GM10847 (cell line): ENCODE measurements around the gene SELENOO.

Experiments
- POLR2A ChIP-seq: IDR thresholded peaks from 2 replicates; pipeline ENCODE4 v1.6.1; 2011; ENCODE audit not compliant: insufficient read length; ENCODE audit errors: extremely low read depth

The SELENOO gene

DNA sequence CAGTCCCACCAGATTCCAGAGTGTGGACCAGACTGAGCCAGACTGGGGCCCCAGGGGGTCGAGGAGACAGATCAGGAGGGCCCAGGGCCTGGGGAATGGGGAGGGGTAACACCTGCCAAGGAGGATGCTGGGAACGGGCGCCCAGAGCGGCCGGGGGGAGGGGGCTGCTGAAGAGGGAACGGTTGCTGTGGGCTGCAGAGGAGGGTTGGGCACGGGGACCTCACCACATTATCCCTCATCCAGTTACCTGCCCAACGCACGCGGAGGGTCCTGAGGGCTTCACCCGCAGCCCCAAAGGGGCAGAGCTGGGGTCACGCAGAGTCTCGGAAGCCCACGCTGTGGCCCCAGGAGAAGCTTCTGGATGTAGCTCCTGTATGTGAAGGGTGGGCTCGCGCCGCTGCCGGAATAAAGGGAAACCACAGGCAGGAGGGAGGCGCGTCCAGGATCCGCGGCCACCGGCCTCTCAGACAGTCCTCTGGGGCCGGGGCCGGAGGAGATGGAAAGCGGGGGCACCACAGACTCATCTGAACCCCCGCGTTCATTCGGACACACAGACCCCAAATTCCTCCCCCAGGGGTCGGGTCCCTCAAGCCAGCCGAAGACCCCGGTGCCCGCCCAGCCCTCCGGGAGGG, 866 bp upstream of the SELENOO start:
- no peak for TF ChIP-seq POLR2A

DNA sequence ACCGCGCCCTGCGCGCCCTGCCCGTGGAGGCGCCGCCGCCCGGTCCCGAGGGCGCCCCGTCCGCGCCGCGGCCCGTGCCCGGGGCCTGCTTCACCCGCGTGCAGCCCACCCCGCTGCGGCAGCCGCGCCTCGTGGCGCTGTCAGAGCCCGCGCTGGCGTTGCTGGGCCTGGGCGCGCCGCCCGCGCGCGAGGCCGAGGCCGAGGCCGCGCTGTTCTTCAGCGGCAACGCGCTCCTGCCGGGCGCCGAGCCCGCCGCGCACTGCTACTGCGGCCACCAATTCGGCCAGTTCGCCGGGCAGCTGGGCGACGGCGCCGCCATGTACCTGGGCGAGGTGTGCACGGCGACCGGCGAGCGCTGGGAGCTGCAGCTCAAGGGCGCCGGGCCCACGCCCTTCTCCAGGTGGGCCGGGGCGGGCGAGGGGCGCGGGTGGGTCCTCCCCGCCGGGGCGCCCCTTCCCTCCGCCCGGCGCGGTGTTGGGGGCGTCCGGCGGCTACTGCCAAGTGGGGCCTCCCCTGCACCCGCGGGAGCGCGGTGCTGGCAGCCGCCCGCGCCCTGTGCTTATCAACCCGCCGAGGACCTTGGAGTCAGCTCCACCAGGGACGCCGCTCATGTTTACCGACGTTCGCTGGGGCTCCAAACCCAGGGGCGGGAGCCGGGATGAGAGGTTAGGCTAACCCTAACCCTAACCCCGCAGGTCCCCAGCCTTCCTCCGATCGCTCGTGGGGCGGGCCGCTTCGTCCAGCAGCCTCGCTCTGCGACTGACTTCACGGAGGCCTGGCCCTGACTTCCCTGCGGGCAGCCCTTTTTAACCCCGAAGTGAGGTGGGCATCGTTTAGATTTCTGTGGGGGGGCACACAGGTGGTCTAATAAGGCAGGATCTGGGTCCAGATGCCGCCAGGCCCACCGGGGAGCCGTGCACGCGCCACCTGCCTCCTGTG, 649 bp downstream of the SELENOO start:
- TF ChIP-seq POLR2A, result no peak

DNA sequence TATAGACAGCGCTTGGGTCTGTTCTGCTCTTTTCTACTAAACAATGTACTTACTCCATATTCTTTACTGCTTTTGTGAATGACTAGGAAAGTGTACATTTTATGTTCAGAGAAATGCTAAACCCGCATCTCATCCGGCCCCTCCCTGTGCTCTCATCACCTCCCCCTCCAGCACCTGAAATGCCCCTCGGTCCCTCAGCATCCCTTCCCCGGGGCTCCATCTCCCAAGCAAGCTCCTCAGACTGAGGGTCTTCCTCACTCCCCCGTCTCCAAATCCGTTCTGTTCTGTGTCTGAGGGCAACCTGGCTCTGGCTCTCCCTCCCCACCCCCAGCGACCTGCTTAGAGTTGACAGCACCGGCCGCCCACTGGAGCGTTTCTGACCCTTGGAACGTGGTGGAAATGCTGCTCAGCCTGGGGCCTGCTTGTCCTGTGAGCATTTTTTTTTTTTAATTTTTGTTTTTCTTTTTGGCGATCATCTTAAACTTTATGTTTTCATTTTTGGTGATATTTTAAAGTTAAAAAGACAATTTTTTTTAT, 1.4 kb downstream of the SELENOO start:
- no peak for TF ChIP-seq POLR2A

DNA sequence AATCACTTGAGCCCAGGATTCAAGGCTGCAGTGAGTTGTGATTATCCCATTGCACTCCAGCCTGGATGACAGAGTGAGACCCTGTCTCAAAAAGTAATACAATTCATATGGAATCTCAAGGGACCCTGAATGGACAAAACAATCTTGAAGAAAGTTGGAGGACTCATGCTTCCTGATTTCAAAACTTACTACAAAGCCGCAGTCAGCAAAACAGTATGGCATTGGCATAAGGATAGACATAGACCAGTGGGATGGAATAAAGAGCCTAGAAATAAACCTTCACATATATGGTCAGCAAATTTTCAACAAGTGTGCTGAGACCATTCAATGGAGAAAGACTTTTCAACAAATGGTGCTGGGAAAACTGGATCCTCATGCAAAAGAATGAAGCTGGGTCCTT, 2.5 kb downstream of the SELENOO start:
- TF ChIP-seq POLR2A, result no peak

DNA sequence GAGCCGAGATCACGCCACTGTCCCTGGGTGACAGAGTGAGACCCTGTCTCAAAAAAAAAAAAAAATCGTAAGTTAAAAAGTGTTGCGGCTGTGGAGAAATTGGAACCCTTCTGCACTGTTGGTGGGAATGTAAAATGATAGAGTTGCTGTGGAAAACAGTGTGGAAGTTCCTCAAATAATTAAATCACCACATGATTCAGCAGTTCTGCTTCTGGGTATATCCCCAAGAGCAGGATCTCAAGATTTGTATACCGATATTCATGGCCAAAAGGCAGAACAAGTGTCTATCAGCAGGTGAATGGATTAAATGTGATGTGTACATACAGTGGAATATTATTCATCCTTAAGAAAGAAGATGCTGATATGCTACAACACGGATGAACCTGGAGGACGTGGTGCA, 3.8 kb downstream of the SELENOO start:
- TF ChIP-seq POLR2A, result no peak

DNA sequence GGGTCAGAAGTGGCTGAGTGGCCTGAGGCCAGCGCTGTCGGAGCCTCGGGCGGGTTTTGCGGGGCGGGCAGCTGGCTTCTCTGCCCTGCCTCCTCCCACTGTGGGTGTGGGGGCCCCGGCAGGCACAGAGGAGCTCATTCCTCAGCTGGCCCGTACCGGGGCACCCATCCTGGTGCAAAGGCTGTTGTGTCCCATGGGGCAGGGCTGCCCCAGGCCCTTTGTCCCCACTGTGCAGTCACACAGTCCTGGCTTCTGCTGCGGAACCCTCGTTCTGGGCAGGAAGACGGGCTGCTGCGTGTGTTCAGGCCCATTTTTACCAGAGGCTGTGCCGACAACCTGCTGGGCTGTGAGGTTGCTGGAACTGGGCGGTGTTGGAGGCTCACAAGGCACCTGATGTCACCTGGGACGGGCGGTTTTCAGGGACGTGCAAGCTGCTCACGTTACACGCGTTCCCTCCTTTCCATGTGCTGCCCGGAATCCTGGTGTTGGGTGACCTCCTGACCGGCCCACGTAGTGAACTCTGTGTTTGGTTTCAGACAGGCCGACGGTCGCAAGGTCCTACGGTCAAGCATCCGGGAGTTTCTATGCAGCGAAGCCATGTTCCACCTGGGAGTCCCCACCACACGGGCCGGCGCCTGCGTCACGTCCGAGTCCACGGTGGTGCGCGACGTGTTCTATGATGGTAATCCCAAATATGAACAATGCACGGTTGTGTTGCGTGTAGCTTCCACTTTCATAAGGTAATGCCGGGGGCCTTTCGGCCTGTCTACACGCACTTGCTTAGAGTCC, 5.2 kb downstream of the SELENOO start:
- TF ChIP-seq POLR2A, result no peak

DNA sequence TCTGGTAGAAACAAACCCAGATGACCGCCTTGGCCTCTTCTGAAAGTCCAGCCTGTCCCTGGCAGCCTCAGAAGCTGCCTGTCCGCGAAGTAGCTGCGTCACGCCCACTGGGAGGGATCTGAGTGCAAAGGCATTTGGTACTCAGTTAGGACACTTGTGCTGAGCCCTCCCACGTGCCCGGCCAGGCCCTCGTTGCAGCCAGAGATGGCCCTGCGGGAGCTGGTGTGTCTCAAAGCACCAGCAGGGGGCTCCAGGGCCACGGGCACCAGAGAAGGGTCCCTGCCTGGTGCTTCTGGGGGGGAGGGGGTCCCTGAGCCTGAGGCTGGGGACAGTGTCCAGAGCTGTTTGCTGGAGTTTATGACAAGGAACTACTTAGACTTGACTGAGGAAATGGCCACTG, 5.8 kb downstream of the SELENOO start:
- no peak for TF ChIP-seq POLR2A

DNA sequence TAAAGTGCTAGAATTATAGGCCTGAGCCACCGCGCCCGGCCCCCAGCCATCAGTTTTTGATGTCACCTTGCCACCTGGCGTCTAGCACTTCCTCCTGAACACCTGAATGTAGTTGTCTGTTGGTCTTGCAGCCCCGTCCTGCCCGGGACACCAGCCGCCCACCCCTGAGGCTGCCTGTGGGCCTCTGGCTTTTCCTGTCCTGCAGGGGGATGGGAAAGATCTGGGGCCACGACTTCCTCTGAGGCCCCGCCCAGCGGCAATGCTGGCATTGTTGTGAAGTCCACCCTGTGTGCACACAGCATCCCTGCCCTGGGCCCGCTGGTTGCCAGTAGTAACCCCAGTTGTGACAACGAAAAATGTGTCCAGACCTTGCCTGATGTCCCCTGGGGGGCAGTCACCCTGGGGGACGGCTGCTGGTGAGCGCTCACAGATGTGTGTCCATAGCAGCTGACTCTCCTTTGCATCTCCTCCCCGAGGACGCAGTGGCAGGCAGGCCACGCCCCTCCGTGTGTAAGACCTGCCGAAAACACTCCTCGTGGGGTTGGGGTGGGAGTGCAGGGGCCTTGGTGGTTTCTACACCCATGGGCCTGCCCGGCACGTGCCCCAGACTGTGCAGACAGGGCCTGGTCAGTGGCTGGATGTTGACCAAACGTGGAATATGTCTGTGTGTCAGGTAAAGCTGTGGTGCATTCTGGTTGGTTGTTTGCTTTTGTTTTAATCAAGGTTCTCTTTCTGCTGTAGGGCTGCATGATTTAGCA, 6.8 kb downstream of the SELENOO start:
- TF ChIP-seq POLR2A, result no peak

DNA sequence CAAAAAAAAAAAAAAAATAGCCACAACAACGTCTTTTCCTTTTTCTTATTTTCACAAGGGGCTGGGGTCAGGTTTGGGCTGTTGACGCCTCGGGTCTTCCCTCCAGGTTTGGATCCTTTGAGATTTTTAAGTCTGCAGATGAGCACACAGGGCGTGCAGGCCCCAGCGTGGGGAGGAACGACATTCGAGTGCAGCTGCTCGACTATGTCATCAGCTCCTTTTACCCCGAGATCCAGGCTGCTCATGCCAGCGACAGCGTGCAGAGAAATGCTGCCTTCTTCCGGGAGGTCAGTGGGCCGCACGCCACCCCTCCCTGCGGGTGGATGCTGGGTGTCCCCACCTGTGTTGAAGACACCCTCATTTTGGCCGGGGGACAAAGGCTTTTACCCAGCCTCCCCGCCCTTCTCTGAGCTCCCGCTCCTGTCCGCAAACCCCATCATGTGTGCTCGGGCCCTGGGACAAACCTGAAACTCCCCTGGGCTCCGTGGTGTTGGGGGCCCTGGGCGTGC, 7.7 kb downstream of the SELENOO start:
- no peak for TF ChIP-seq POLR2A

DNA sequence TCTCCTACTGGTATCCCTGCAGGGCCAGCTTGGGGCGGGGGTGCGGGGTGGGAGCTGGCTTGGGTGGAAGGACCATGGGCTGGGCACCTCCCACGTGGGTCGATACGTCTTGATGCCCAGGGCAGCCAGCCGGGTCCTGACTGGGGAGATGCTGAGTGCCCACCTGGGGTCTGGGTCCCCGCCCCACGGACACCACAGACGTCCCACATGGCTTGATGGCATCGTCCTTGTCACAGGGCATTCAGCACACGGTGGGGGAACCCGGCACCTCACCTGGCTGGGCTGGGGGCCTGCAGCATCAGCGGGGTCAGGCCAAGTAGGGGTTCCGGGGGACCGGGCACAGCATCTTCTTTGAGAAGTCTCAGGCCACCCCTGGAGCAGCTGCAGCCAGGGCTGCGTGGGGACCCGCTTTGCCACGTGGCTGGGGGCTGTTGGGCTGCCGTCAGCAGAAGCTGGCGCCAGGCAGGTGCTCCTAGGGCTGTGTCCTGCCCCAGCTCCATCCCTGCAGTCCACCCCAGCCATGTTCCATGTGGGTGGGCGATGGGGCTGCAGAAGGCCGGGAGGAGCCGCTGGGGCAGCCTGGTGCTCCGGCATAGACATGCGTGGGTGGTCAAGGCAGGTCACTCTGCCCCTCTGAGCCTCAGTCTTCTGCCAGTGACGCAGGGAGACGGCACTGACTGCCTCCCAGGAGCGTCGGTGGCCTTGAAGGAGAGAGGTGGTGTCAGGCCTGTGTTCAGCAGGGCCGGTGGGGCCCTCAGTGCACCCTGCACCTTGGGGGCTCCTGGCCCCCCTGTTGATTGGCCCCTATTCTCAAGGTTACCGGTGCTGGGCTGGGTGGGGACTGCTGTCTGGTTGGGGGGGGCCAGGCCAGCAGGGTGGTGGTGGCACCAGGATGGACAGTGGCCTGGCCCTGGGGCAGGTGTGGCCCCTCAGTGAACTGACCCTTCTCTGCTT, 8.4 kb downstream of the SELENOO start:
- TF ChIP-seq POLR2A, result no peak

DNA sequence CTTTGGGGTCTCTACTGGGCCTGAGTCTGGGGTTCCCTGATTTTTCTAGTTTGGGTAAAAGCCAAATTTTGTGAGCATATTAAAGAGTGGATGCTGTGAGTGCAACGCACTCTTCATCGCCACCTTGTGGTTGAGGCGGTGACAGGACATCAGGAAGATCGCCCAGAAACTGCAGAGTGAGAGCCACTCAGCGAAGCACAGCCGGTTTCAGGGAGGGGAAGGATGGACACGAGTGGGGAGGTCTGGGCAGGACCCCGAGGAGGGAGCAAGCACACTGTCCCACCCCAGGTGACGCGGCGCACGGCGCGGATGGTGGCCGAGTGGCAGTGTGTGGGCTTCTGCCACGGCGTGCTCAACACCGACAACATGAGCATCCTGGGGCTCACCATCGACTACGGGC, 9.1 kb downstream of the SELENOO start:
- no peak for TF ChIP-seq POLR2A

DNA sequence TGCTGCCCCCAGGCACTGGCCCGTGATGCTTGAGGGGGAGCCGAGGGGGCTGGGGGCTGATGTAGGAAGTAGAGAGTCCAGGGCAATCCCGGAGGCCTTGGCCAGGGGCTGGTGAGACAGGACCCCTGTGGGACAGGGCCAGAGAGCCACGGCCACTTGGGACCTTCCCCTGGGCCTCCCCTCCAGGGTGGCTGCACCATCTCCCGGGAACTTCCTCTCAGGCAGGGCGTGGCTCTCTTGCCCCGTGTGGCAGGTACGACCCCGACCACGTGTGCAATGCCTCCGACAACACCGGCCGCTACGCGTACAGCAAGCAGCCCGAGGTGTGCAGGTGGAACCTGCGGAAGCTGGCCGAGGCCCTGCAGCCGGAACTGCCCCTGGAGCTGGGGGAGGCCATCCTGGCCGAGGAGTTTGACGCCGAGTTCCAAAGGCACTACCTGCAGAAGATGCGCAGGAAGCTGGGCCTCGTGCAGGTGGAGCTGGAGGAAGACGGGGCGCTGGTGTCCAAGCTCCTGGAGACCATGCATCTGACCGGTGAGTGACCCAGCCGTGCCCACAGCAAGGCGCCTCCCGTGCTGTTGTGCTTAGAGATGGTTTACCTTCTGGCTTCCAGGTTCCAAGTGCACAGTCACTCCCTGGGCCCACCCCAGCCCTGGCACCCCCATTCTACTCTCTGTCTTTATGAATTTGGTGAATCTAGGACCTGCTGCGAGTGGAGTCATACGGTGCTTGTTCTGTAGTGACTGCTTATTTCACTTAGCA, 9.7 kb downstream of the SELENOO start:
- no peak for TF ChIP-seq POLR2A

DNA sequence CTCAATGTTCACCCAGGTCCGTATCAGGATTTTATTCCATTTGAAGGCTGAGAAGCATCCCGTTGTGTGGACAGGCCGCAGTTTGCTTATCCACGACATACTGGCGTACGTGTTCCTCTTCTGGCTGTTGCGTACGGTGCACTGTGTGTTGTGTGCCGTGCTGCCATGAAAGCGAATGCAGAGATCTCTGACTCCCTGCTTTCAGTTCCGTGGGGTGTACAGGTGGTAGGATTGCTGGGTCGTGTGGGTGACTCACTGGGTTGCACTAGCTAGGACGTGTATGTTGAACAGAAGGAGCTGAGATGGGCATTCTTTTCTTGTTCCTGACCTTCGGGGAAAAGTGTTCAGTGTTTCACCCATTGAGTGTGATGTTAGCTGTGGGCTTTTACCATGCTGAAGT, 10.3 kb downstream of the SELENOO start:
- no peak for TF ChIP-seq POLR2A
